ENCODE measurements around the gene ASB2. TPM values are rescaled to one million over a fixed set of nuclear protein-coding genes. Genes with fewer than 3 reads are reported as not detected.

The ASB2 gene
- total and polyA plus RNA-seq, 2 of the 4 experiments (the other 2 are of a cell fraction), result 0.54 to 0.77 TPM

- POLR2A ChIA-PET (ENCODE audit: unreplicated experiment), result no interaction called here
- no peak overlapping the region for H2BK5ac ChIP-seq (ENCODE audit: low read depth, low read length, poor library complexity, severe bottlenecking)
- no peak overlapping the region for H3K4me3 ChIP-seq (ENCODE audit: insufficient read depth, low read depth, low read length)
- TF ChIP-seq USF2 (IDR thresholded peaks at IDR 0.05; ENCODE audit: low read depth, low read length) (no peak), RAD21 (IDR thresholded peaks at IDR 0.05; ENCODE audit: low read length) (peak; percentile 98), MAZ (IDR thresholded peaks at IDR 0.05; ENCODE audit: borderline replicate concordance, low read depth, low read length) (0 out of 2 replicates have a peak, but pooled peaks have one; percentile 11), SMC3 (IDR thresholded peaks at IDR 0.05; ENCODE audit: low read depth, low read length) (peak; percentile 99), FOS (IDR thresholded peaks at IDR 0.05; ENCODE audit: low read depth, low read length) (no peak), MXI1 (IDR thresholded peaks at IDR 0.05; ENCODE audit: borderline replicate concordance, low read depth, low read length) (no peak), CTCF (conservative IDR thresholded peaks at IDR 0.05; ENCODE audit: low read depth, low read length) (peak; percentile 98), BHLHE40 (IDR thresholded peaks at IDR 0.05; ENCODE audit: low read depth, low read length) (no peak)
- H3K23ac ChIP-seq (ENCODE audit: low read depth, low read length), result no peak overlapping the region
- no peaks in the 10 kb centered on the region for H3K36me3 ChIP-seq (ENCODE audit: control insufficient read depth, insufficient read depth, low read length)
- no peak overlapping the region for H2BK120ac ChIP-seq (ENCODE audit: low read depth, low read length)
- DNase-seq (peak; percentile 67), ATAC-seq (ENCODE audit: low read depth) (peak; percentile 99)
- H2AFZ ChIP-seq (replicated peaks; ENCODE audit: low read length, poor library complexity), result peak overlapping the region; percentile 80
- no peak overlapping the region for H3K27ac ChIP-seq (ENCODE audit: insufficient read depth, low read length)
- no peak overlapping the region for H4K5ac ChIP-seq (ENCODE audit: low read depth, low read length)
- H3K56ac ChIP-seq (ENCODE audit: extremely low read depth, insufficient read depth, low read length), result no peak overlapping the region
- H2AK9ac ChIP-seq (replicated peaks; ENCODE audit: low read depth, low read length, poor library complexity), result no peak overlapping the region
- peak overlapping the region; percentile 44; the same call in 1 of the 2 replicates for H2AK5ac ChIP-seq (ENCODE audit: low read depth, low read length)
- dilution Hi-C loops (cut with HindIII; ENCODE audit: low sequenced_read_pairs, unreplicated experiment) (no loop called here), intact Hi-C loops (cut with micrococcal nuclease) (loop anchor here (1.0 to 5.0 kb wide), 2 partner anchors 44 to 62 kb away; no protein-coding TSS in a partner anchor), in situ Hi-C loops (cut with MboI; ENCODE audit: low sequenced_read_pairs) (loop anchor here (5.0 kb wide), 1 partner anchor 59 kb away; no protein-coding TSS in a partner anchor)
- no peaks in the 10 kb centered on the region for H3K9me3 ChIP-seq (ENCODE audit: control insufficient read depth, insufficient read depth, low read length)
- 67% methylated on average over 7 of the region's 26 CpGs; no CpG with 5 or more reads in 1 of the 2 experiments for WGBS, 2 experiments (ENCODE audit: extremely low coverage in 2 of 2, insufficient read length in 1 of 2)
- H3K18ac ChIP-seq (ENCODE audit: low read depth, low read length), result no peak overlapping the region
- no peaks in the 10 kb centered on the region for H4K20me1 ChIP-seq (ENCODE audit: insufficient read depth, low read length)
- H2BK15ac ChIP-seq (ENCODE audit: low read depth, low read length), result no peak overlapping the region
- H4K8ac ChIP-seq (ENCODE audit: low read depth in 2 of 2, low read length in 2 of 2), result no peak overlapping the region
- H3K4ac ChIP-seq (ENCODE audit: low read depth, low read length), result no peak overlapping the region
- H3K4me1 ChIP-seq (ENCODE audit: control insufficient read depth, insufficient read depth, low read length), result no peaks in the 10 kb centered on the region
- CTCF ChIA-PET, result interaction anchor here (0.9 to 5.3 kb wide), 3 partner anchors 59 to 136 kb away, joined by 3 to 50 read pairs (median 8); no protein-coding TSS in a partner anchor
- H3K79me1 ChIP-seq (ENCODE audit: low read depth in 1 of 2, low read length in 2 of 2), result no peaks in the 10 kb centered on the region
- no peak overlapping the region for H3K14ac ChIP-seq (replicated peaks; ENCODE audit: low read depth, low read length)
- H2BK20ac ChIP-seq (ENCODE audit: low read depth, low read length), result 0 out of 2 replicates have a peak overlapping the region, but pooled peaks have one; percentile 20
- no peak overlapping the region for H4K91ac ChIP-seq (ENCODE audit: insufficient read depth, low read depth, low read length)
- no TSS peak for BruUV-seq (replicated peaks)
- peaks cover 25% of the 10 kb centered on the region for H3K27me3 ChIP-seq (ENCODE audit: control insufficient read depth, insufficient read depth, low read length)
- no peaks in the 10 kb centered on the region for H3K9me1 ChIP-seq (ENCODE audit: insufficient read depth, low read length)
- H3K4me2 ChIP-seq (ENCODE audit: low read depth, low read length), result no peak overlapping the region
- H3K9ac ChIP-seq (ENCODE audit: low read depth, low read length), result no peak overlapping the region
These were observed 25.4 kb upstream of the ASB2 start for GRCh38 chr14:94001501-94002396.

Measured in IMR-90 (cell line).